ENCODE data around the gene CTNND2.
"Not testable (repeated sequence)": the region's sequence is repeated elsewhere in the genome, so short reads cannot be mapped to it uniquely, and the experiment has no call there.

The CTNND2 gene

DNA sequence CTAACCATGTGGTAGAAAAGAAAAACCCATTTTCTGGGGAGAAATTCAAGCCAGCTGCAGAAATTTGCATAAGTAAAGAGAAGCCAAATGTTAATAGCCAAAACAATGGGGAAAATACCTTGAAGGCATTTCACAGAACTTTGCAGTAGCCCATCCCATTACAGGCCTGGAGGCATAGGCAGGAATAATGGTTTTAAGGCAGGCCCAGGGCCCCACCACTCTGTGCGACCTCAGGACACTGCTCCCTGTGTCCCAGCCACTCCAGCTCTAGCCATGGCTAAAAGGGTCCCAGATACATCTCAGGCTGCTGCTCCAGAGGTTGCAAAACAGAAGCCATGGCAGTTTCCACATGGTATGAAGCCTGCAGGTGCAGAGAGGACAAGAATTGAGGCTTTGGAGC lies 253.3 kb downstream of the CTNND2 start:
- no peaks in the 10 kb centered on the region for H3K27me3 Mint-ChIP-seq
- H3K27ac Mint-ChIP-seq, result no peak overlapping the region
- no peak overlapping the region for H3K4me3 Mint-ChIP-seq
- peaks cover 7 to 9% of the 10 kb centered on the region in 2 donors for H3K9me3 Mint-ChIP-seq
- H3K36me3 Mint-ChIP-seq, result no peaks in the 10 kb centered on the region
- ATAC-seq (replicated peaks), result no peak
- DNase-seq, result no peak
- H3K4me1 Mint-ChIP-seq, result no peaks in the 10 kb centered on the region

DNA sequence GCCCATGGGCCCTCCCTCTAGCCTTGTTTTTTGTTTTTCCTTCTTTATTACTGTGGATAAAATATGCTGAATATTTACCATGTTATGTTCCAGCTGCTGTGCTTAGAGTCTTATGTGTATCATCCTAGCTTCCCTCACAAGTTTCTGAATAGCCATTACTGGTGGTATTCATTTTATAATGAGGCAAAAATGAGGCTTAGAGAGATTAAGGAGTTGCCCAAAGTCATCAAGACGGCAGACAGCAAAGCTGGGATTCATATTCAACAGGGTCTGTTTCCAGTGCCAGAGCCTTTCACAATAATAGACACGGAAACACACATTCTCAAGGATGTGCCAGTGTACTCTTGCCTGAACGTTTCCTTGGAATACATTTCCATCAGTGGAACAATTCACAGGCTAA lies 258.1 kb downstream of the CTNND2 start:
- ATAC-seq (replicated peaks) (no peak), DNase-seq (no peak)
- H3K27me3 Mint-ChIP-seq, result no peaks in the 10 kb centered on the region
- H3K4me1 Mint-ChIP-seq, result no peaks in the 10 kb centered on the region
- H3K36me3 Mint-ChIP-seq, result no peaks in the 10 kb centered on the region
- H3K4me3 Mint-ChIP-seq, result no peak overlapping the region
- peaks cover 5 to 7% of the 10 kb centered on the region in 2 donors for H3K9me3 Mint-ChIP-seq
- no peak overlapping the region for H3K27ac Mint-ChIP-seq

DNA sequence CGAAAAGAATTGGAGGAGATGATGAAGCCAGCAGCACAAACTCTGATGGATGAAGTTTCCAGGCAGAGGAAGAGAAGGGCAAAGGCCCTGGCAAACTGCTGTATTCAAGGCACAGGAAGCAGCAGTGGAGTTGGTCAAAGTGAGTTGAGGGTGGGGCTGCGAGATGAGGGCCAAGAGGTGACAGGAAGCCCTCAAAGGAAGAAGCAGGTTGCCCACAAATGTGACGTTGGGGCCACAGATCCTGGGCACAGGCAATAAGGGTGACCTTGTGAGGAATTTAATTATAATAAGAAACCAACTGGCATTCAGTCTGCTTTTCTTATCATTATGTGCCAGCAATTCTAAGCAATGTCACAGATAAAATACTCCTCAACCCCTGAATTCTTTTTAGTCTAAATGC lies 261.8 kb downstream of the CTNND2 start:
- H3K36me3 Mint-ChIP-seq, result no peaks in the 10 kb centered on the region
- DNase-seq (no peak), ATAC-seq (replicated peaks) (no peak)
- no peak overlapping the region for H3K27ac Mint-ChIP-seq
- H3K27me3 Mint-ChIP-seq, result no peaks in the 10 kb centered on the region
- H3K4me1 Mint-ChIP-seq, result no peaks in the 10 kb centered on the region
- H3K4me3 Mint-ChIP-seq, result no peak overlapping the region
- no peaks in the 10 kb centered on the region for H3K9me3 Mint-ChIP-seq

DNA sequence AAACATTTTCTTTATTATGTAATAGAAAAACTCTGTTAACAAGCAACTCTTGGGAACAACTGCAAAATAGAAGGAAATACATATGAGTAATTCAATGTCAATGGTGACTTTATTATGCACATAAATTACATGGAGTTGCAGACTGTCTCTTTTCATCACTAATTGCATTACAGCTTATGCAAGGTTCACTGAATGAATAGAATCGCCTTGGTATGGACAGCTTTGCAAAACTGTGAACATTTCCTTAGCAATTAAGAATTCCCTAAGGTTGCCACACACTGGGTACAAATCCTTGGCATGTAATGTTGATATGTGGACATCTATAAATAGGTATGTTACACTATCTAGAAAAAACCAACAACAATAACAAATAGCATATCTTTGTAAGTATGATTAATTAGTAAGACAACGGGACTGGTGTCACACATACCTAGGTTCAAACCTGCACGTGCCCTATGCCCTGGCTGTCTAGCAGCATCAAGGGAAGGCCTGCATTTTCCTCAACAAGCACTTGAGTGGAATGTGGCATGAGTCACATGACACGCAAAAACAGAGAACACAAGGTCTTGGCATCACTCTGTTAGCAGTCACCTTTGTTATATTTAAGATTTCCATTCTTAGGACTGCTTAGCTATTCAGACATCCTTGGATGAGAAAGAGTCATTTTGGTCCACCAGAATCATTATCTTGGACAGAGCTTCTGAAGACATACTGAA lies 263.9 kb downstream of the CTNND2 start:
- Mint-ChIP-seq H3K27me3 (no peaks in the 10 kb centered on the region), H3K36me3 (no peaks in the 10 kb centered on the region), H3K9me3 (no peaks in the 10 kb centered on the region), H3K4me3 (no peak overlapping the region), H3K27ac (no peak overlapping the region), H3K4me1 (no peaks in the 10 kb centered on the region)
- DNase-seq (no peak), ATAC-seq (replicated peaks) (no peak)

DNA sequence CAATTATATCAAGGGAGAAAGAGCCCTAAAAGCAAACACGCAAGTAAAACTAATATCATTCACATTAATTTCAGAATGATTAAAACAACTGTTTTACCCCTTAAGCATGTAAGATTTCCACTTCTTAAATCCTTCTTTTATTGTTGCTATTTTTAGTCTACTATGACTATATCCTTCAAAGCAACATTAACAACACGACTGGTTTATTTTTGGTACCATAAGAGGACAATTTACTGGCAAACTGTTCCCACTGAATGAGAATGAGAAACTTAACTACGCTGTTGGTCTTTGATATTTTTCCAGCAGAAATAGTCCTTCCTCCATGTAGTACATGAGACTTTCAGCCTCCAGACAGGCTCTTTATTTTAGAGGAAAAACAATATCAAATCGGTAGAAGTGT lies 281.5 kb downstream of the CTNND2 start:
- no peaks in the 10 kb centered on the region for H3K36me3 Mint-ChIP-seq
- H3K9me3 Mint-ChIP-seq, result peaks cover 4 to 6% of the 10 kb centered on the region in 2 donors
- no peaks in the 10 kb centered on the region for H3K4me1 Mint-ChIP-seq
- DNase-seq (no peak), ATAC-seq (replicated peaks) (no peak)
- no peak overlapping the region for H3K4me3 Mint-ChIP-seq
- H3K27me3 Mint-ChIP-seq, result no peaks in the 10 kb centered on the region
- no peak overlapping the region for H3K27ac Mint-ChIP-seq

DNA sequence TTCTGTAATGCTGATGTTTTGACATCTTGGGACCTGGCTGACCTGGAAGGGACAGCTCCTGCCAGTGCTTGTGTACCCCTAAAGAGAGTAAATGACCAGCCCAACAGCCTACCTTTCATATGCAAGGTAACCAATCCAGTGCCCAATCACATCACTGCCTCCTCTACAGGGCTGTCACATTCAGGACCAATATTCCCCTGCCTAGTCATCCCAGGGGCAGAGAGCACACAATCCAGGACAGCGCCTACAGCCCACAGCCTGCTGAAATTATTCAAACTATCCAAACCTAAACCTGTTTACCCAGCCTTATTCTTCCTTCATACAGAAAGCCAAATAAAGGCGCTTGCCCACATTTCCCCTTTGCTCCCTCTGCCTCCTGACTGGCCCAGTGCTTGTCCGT lies 284.1 kb downstream of the CTNND2 start:
- no peaks in the 10 kb centered on the region for H3K4me1 Mint-ChIP-seq
- no peaks in the 10 kb centered on the region for H3K27me3 Mint-ChIP-seq
- no peak for ATAC-seq (replicated peaks)
- H3K4me3 Mint-ChIP-seq, result no peak overlapping the region
- peaks cover 6 to 8% of the 10 kb centered on the region in 2 donors for H3K9me3 Mint-ChIP-seq
- DNase-seq, result no peak
- H3K36me3 Mint-ChIP-seq, result no peaks in the 10 kb centered on the region
- H3K27ac Mint-ChIP-seq, result no peak overlapping the region

DNA sequence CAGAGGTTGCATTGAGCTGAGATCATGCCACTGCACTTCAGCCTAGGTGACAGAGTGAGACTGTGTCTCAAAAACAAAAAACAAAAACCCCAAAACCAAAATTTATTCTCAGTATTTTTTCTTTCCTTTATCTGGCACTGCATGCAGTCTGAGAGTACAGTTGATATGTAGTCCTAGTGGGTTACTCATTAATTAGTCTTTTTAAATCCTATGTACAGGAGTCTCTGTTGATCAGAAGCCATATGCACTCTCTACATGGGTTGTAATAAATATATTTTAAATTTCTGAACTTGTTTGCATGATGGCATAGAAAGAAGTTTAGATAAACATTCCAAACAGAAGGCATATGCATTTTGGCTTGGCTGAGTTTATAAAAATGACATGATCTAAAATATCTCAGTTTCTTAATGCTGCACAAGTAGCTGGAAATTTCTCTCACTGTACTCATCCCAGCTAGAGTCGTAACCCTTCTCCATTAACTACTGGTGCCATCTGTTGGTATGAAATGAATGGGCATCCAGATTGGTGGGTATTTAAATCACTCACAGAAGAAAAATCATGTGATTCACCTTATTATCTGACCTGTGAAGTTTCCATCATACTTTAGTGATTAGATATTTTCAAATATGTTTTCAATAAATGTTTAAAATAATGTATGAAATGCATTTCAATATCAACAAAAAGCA lies 284.8 kb downstream of the CTNND2 start:
- DNase-seq (no peak), ATAC-seq (replicated peaks) (no peak)
- H3K4me1 Mint-ChIP-seq, result no peaks in the 10 kb centered on the region

DNA sequence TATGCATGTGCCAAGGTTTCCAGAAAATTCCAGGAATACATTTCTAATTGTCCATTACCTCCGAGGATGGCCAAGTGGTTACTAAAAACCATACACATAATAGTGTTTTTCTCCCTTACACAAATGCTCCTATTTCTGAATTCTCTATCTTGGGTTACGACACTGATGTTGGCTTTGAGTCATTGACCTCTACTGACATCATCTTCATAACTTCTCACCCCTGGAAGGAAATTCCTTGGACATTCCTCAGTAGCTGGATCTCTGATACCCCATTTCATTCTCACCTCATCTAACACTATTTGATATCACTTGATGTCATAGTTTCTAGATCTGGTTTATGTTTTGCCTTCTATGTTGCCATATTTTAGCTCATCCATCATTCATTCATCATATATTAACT lies 287.2 kb downstream of the CTNND2 start:
- Mint-ChIP-seq H3K4me3 (no peak overlapping the region), H3K4me1 (no peaks in the 10 kb centered on the region), H3K27ac (no peak overlapping the region), H3K27me3 (no peaks in the 10 kb centered on the region), H3K36me3 (no peaks in the 10 kb centered on the region), H3K9me3 (peaks cover 1 to 3% of the 10 kb centered on the region in 2 donors)
- DNase-seq (no peak), ATAC-seq (replicated peaks) (no peak)

More for the DNA sequence above, 284.8 kb downstream of the CTNND2 start:
- Mint-ChIP-seq H3K9me3 (peaks cover 6 to 8% of the 10 kb centered on the region in 2 donors), H3K4me3 (no peak overlapping the region), H3K27me3 (no peaks in the 10 kb centered on the region), H3K36me3 (no peaks in the 10 kb centered on the region), H3K27ac (no peak overlapping the region)

DNA sequence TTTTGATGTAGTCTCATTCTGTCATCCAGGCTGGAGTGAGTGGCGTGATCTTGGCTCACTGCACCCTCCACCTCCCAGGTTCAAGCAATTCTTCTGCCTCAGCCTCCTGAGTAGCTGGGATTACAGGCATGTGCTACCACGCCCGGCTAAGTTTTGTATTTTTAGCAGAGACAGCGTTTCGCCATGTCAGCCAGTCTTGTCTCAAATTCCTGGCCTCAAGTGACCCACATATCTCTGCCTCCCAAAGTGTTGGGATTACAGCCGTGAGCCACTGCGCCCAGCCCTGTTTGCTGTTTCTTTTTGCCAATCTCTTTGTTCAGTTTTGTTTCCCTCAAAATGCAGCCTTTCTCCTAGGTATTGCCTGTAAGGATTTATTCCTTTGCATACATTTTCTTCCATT lies 287.6 kb downstream of the CTNND2 start:
- not testable (repeated sequence) for H3K9me3 Mint-ChIP-seq; H3K27ac Mint-ChIP-seq; H3K27me3 Mint-ChIP-seq; H3K36me3 Mint-ChIP-seq; ATAC-seq (replicated peaks); DNase-seq; H3K4me1 Mint-ChIP-seq; H3K4me3 Mint-ChIP-seq

DNA sequence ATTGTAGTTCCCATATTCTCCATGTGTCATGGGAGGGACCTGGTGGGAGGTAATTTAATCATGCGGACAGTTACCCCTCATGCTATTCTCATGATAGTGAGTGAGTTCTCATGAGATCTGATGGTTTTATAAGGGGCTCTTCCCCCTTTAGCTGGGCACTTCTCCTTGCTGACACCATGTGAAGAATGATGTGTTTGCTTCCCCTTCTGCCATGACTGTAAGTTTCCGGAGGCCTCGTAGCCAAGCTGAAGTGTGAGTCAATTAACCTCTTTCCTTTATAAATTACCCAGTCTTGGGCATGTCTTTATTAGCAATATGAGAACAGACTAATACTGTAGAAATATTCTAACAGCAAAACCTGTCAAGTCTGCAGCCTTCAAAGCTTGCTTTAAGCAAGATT lies 293.2 kb downstream of the CTNND2 start:
- no peaks in the 10 kb centered on the region for H3K27me3 Mint-ChIP-seq
- H3K4me1 Mint-ChIP-seq, result no peaks in the 10 kb centered on the region
- no peaks in the 10 kb centered on the region for H3K36me3 Mint-ChIP-seq
- no peak for ATAC-seq (replicated peaks)
- H3K4me3 Mint-ChIP-seq, result no peak overlapping the region
- no peaks in the 10 kb centered on the region for H3K9me3 Mint-ChIP-seq
- DNase-seq, result no peak
- H3K27ac Mint-ChIP-seq, result no peak overlapping the region

DNA sequence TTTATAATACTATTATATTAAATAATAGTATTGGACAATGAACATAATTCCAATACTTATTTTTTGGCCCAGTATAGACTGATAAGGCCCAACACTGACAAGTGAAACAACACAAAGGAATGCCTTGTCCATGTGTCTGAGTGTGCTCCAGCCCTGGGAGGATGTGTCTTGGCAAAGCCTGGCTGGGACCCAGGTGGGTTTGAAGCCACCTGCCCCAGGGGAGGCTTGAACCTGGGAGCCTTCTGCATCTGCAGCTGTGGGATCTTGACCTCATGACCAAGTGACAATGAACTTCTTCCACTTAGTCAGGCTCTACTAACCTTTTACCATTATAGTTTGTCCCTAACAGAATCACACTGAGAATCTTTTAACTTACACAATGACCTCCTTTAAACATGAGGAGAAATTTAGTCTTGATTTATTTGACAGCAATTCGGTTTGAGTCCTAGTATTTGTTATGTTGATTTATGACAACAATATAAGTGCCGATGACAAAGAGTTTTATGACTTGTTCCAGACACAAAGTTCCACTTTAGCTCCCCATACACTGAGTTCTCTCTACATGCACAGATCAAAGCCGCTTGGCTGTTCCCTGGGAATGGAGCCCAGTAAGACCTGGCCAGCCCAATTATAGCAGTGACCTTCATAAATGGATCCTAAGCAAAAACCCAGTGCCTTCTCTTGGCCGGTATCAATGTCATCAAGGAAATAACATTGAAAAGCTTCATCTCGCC lies 294.5 kb downstream of the CTNND2 start:
- Mint-ChIP-seq H3K27ac (no peak overlapping the region), H3K36me3 (no peaks in the 10 kb centered on the region), H3K4me3 (no peak overlapping the region), H3K27me3 (no peaks in the 10 kb centered on the region), H3K4me1 (no peaks in the 10 kb centered on the region), H3K9me3 (no peaks in the 10 kb centered on the region)
- ATAC-seq (replicated peaks) (no peak), DNase-seq (no peak)

DNA sequence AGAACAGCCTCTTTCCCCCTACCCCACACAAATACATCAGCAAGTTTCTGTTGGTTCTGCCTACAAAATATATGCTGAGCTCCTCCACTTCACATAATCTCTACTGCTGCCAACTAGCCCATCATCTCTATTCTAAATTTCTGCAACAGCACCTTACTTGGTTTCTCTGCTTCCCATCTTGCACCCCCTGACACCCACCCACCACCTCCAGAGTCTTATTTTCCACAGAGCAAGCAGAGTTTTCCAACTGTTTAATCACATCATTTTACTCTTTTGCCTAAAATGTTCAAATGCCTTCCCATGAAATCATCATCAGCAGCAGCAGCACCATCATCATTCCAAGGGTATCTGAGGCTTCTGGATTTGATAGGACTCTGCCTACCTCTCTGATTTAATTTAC lies 295.7 kb downstream of the CTNND2 start:
- no peaks in the 10 kb centered on the region for H3K36me3 Mint-ChIP-seq
- H3K9me3 Mint-ChIP-seq, result no peaks in the 10 kb centered on the region
- H3K4me1 Mint-ChIP-seq, result no peaks in the 10 kb centered on the region
- ATAC-seq (replicated peaks) (no peak), DNase-seq (no peak)
- no peak overlapping the region for H3K27ac Mint-ChIP-seq
- H3K4me3 Mint-ChIP-seq, result no peak overlapping the region
- H3K27me3 Mint-ChIP-seq, result no peaks in the 10 kb centered on the region

DNA sequence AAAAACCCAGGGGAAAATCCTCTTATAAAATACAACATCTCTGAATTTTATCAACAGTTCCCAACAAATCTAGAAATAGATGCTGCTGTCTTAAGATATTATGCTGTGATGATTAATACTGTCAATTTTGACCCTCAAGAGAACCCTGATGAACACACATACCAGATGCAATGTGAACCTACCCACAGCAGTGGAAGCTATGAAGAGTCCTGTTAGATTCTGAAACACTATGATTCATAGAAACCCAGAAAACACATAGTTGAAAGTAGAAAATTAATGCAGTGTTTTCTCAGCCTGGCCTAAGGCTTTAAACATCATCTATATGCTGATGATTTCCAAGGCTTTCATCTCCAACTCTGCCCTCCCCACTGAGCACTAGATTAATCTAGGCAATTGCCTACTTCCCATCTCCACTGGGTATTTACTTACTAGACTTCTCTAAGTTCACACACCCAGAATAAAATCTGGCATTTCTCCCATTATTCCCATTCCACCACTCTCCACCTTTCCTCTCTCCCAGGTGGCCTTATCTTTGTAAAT lies 296.2 kb downstream of the CTNND2 start:
- H3K9me3 Mint-ChIP-seq, result no peaks in the 10 kb centered on the region
- ATAC-seq (replicated peaks) (no peak), DNase-seq (no peak)
- H3K4me1 Mint-ChIP-seq, result no peaks in the 10 kb centered on the region
- no peak overlapping the region for H3K27ac Mint-ChIP-seq
- no peak overlapping the region for H3K4me3 Mint-ChIP-seq
- H3K27me3 Mint-ChIP-seq, result no peaks in the 10 kb centered on the region
- no peaks in the 10 kb centered on the region for H3K36me3 Mint-ChIP-seq

DNA sequence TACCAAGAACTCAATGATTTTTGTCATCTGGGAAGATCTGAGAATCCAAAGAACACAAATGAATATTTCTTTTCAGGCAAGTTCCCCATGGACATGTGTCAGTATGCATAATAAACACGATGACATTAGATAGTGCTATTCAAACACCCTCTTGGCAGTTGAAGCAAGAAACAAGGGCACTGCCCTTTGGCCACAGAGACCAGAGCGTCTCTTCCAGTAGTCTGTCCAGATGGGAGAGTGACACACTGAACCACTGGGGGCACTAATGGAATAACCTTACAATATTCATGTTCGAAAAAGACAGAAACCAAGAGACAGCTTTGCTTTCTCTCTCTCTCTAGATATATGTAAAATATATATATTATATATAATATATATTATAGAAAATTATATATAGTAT lies 301.9 kb downstream of the CTNND2 start:
- no peaks in the 10 kb centered on the region for H3K36me3 Mint-ChIP-seq
- ATAC-seq (replicated peaks) (no peak), DNase-seq (no peak)
- no peaks in the 10 kb centered on the region for H3K27me3 Mint-ChIP-seq
- H3K4me1 Mint-ChIP-seq, result no peaks in the 10 kb centered on the region
- no peaks in the 10 kb centered on the region for H3K9me3 Mint-ChIP-seq
- H3K4me3 Mint-ChIP-seq, result no peak overlapping the region
- no peak overlapping the region for H3K27ac Mint-ChIP-seq

DNA sequence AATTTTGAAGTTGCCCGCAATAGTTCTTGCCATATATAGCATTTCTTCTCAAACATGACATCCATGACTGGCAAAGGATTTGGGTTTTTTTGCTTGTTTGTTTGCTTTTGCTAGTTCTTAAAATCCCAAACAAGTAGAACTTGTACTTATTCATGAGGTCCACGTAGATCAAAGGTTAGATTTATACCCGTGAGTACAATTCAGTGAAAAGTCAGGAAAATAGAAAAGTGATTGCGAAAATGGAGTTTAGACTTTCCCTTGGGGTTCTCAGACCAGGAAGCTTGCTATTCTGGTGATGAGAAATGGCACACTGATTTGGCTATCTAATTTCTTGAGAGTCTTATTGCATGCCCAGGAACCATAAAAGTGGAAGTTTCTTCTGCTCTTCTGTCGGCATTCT lies 304.7 kb downstream of the CTNND2 start:
- no peak for DNase-seq
- Mint-ChIP-seq H3K27me3 (no peaks in the 10 kb centered on the region), H3K9me3 (no peaks in the 10 kb centered on the region), H3K4me1 (no peaks in the 10 kb centered on the region), H3K36me3 (no peaks in the 10 kb centered on the region), H3K27ac (no peak overlapping the region), H3K4me3 (no peak overlapping the region)
- ATAC-seq (replicated peaks), result no peak
